H1 (cell line): ENCODE measurements around the gene MAML1. TPM values are rescaled to one million over a fixed set of nuclear protein-coding genes. Genes with fewer than 3 reads are reported as not detected.

ENCODE experiments used
- CTCF ChIA-PET: fragments of 300-600 bp; sonication (Branson Sonifier 250); formaldehyde crosslinking; loops from one replicate; lab custom pipeline; 2021; ENCODE audit not compliant: partially characterized antibody; lab: Charles Lee
- POLR2A ChIA-PET: fragments of 300-600 bp; sonication (Branson Sonifier 250); formaldehyde crosslinking; loops from one replicate; lab custom pipeline; 2021; ENCODE audit warnings: inconsistent platforms; ENCODE audit not compliant: partially characterized antibody; lab: Charles Lee
- DNase-seq, 2 experiments: peaks; one replicate each; pipeline versions ENCODE4 v3.0.0 to v3.0.0-alpha.2; 2010 to 2022; ENCODE audit warnings: low spot score in 2 of 2, low read depth in 1 of 2, mixed read lengths in 1 of 2
- FAIRE-seq: peaks from 2 replicates; lab custom pipeline; 2011; peaks lifted over from hg19 to GRCh38; lab: Jason Lieb, UNC
- H2AFZ ChIP-seq: 2 replicates; pipeline ENCODE4 v1.8.1; 2012; ENCODE audit warnings: low read length, inconsistent platforms
- H2AK5ac ChIP-seq: 2 replicates; pipeline ENCODE4 v1.6.1; 2013; ENCODE audit warnings: low read depth, low read length
- H2BK120ac ChIP-seq: replicated peaks from 2 replicates; pipeline ENCODE3; 2013; ENCODE audit warnings: low read depth, low read length, inconsistent platforms
- H2BK12ac ChIP-seq: 2 replicates; pipeline ENCODE4 v1.6.1; 2013; ENCODE audit warnings: low read depth, low read length
- H2BK15ac ChIP-seq: 2 replicates; pipeline ENCODE4 v1.6.1; 2013; ENCODE audit warnings: low read length
- H2BK20ac ChIP-seq: 2 replicates; pipeline ENCODE4 v1.6.1; 2013; ENCODE audit warnings: low read length
- H2BK5ac ChIP-seq: 2 replicates; pipeline ENCODE4 v1.6.1; 2013; ENCODE audit warnings: low read depth, low read length
- H3K14ac ChIP-seq: 2 replicates; pipeline ENCODE4 v1.6.1; 2013; ENCODE audit warnings: inconsistent platforms; ENCODE audit not compliant: insufficient read length
- H3K18ac ChIP-seq: 2 replicates; pipeline ENCODE4 v1.6.1; 2013; ENCODE audit warnings: low read length; ENCODE audit errors: extremely low read depth
- H3K23ac ChIP-seq: 2 replicates; pipeline ENCODE4 v1.6.1; 2013; ENCODE audit warnings: inconsistent platforms; ENCODE audit not compliant: insufficient read length
- H3K23me2 ChIP-seq: 2 replicates; pipeline ENCODE4 v1.6.1; 2013; ENCODE audit warnings: low read depth, low read length
- H3K27ac ChIP-seq: 2 replicates; pipeline ENCODE4 v1.6.1; 2011; ENCODE audit warnings: low read depth, low read length, inconsistent platforms
- H3K27me3 ChIP-seq, 4 experiments: replicated peaks in 1 of 4; 1 replicate in 1 of 4; 2 replicates in 3 of 4; pipeline versions ENCODE4 v1.6.1 to v1.8.1; 2011 to 2013; ENCODE audit warnings: low read length in 3 of 4, mild to moderate bottlenecking in 3 of 4, inconsistent platforms in 2 of 4, mixed read lengths in 2 of 4, moderate library complexity in 1 of 4; ENCODE audit not compliant: control insufficient read depth in 3 of 4, insufficient read depth in 3 of 4; ENCODE audit errors: extremely low read depth in 1 of 4
- H3K36me3 ChIP-seq, 4 experiments: 2 replicates each; pipeline versions ENCODE4 v1.6.1 to v1.8.1; 2011 to 2013; ENCODE audit warnings: mild to moderate bottlenecking in 4 of 4, low read length in 3 of 4, moderate library complexity in 2 of 4, control low read depth in 1 of 4, inconsistent platforms in 1 of 4; ENCODE audit not compliant: insufficient read depth in 4 of 4, control insufficient read depth in 2 of 4
- H3K4ac ChIP-seq: replicated peaks from 2 replicates; pipeline ENCODE3; 2013; ENCODE audit warnings: low read length, low read depth, mixed read lengths, inconsistent platforms; ENCODE audit not compliant: insufficient read length
- H3K4me1 ChIP-seq, 4 experiments: replicated peaks in 1 of 4; 1 replicate in 1 of 4; 2 replicates in 3 of 4; pipeline versions ENCODE4 v1.6.1 to v1.8.1; 2011 to 2013; ENCODE audit warnings: low read length in 3 of 4, inconsistent platforms in 2 of 4, mixed read lengths in 1 of 4; ENCODE audit not compliant: insufficient read depth in 4 of 4, control insufficient read depth in 3 of 4
- H3K4me2 ChIP-seq, 2 experiments: 2 replicates each; pipeline versions ENCODE4 v1.6.1 to v1.8.1; 2011 to 2013; ENCODE audit warnings: low read depth in 2 of 2, low read length in 2 of 2, control low read depth in 1 of 2, inconsistent platforms in 1 of 2, mild to moderate bottlenecking in 1 of 2; ENCODE audit not compliant: insufficient read depth in 1 of 2
- H3K4me3 ChIP-seq, 4 experiments: fragments of 200-600, 300-600 bp in 1 of 4; sonication (generic), shearing (Covaris generic), sonication (Bioruptor Twin) in 1 of 4; 2 replicates each; pipeline versions ENCODE4 v1.5.1 to v1.8.1; 2011 to 2016; ENCODE audit warnings: low read length in 4 of 4, low read depth in 3 of 4, control low read depth in 2 of 4, inconsistent platforms in 2 of 4, mild to moderate bottlenecking in 2 of 4, mixed read lengths in 1 of 4, moderate library complexity in 1 of 4; ENCODE audit not compliant: insufficient read depth in 2 of 4; ENCODE audit errors: extremely low read depth in 1 of 4
- H3K56ac ChIP-seq: replicated peaks from 2 replicates; pipeline ENCODE3; 2013; ENCODE audit warnings: low read depth, mild to moderate bottlenecking, mixed read lengths, low read length, inconsistent platforms; ENCODE audit not compliant: insufficient read length
- H3K79me1 ChIP-seq: 2 replicates; pipeline ENCODE4 v1.6.1; 2013; ENCODE audit warnings: low read depth, low read length, control low read depth
- H3K79me2 ChIP-seq, 2 experiments: 2 replicates each; pipeline versions ENCODE4 v1.6.1 to v1.8.1; 2012 to 2013; ENCODE audit warnings: low read length in 2 of 2, mild to moderate bottlenecking in 2 of 2, inconsistent platforms in 1 of 2; ENCODE audit not compliant: insufficient read depth in 2 of 2, control insufficient read depth in 1 of 2
- H3K9ac ChIP-seq, 4 experiments: replicated peaks in 1 of 4; 1 replicate in 1 of 4; 2 replicates in 3 of 4; pipeline versions ENCODE4 v1.6.1 to v1.8.1; 2011 to 2013; ENCODE audit warnings: low read depth in 3 of 4, low read length in 3 of 4, control low read depth in 2 of 4, mild to moderate bottlenecking in 2 of 4, moderate library complexity in 2 of 4, inconsistent platforms in 1 of 4; ENCODE audit errors: extremely low read depth in 1 of 4
- H3K9me3 ChIP-seq, 2 experiments: 2 replicates each; pipeline versions ENCODE4 v1.6.1 to v1.8.1; 2012 to 2013; ENCODE audit warnings: mild to moderate bottlenecking in 2 of 2, moderate library complexity in 2 of 2, control low read depth in 1 of 2, inconsistent platforms in 1 of 2, low read depth in 1 of 2, low read length in 1 of 2, mixed read lengths in 1 of 2; ENCODE audit not compliant: insufficient read depth in 2 of 2
- H4K20me1 ChIP-seq, 2 experiments: replicated peaks in 1 of 2; 2 replicates each; pipeline versions ENCODE3 to v1.8.1; 2011 to 2013; ENCODE audit warnings: inconsistent platforms in 2 of 2, low read length in 2 of 2, mild to moderate bottlenecking in 1 of 2; ENCODE audit not compliant: insufficient read depth in 2 of 2, control insufficient read depth in 1 of 2
- H4K5ac ChIP-seq: 2 replicates; pipeline ENCODE4 v1.6.1; 2013; ENCODE audit warnings: low read length, low read depth, mixed read lengths, inconsistent platforms; ENCODE audit not compliant: insufficient read length
- H4K8ac ChIP-seq: 2 replicates; pipeline ENCODE4 v1.8.0; 2013; ENCODE audit warnings: mild to moderate bottlenecking, moderate library complexity, low read length, inconsistent platforms; ENCODE audit not compliant: insufficient read depth; ENCODE audit errors: extremely low read depth
- H4K91ac ChIP-seq: replicated peaks from 2 replicates; pipeline ENCODE3; 2013; ENCODE audit warnings: low read length, mixed read lengths, inconsistent platforms; ENCODE audit not compliant: insufficient read length
- CEBPB ChIP-seq: IDR thresholded peaks from 2 replicates; pipeline ENCODE4 v1.6.1; 2012; ENCODE audit warnings: low read depth, low read length
- KDM4A ChIP-seq: IDR thresholded peaks from one replicate; pipeline ENCODE4 v1.7.1; 2012; ENCODE audit warnings: low read depth, mild to moderate bottlenecking, moderate library complexity, low read length, inconsistent platforms; ENCODE audit not compliant: severe bottlenecking
- RFX5 ChIP-seq: IDR thresholded peaks from 2 replicates; pipeline ENCODE4 v1.6.1; 2011; ENCODE audit warnings: low read depth, low read length, improper control_type of control experiment, borderline replicate concordance
- WGBS, 2 experiments: shearing (Covaris generic) in 1 of 2; methylation state at CpG; one replicate each; pipeline versions ENCODE4 v1.1.6 to v1.1.7; 2013 to 2015; ENCODE audit warnings: low lambda C conversion rate in 2 of 2, mixed read lengths in 2 of 2, inconsistent platforms in 1 of 2, low coverage in 1 of 2, missing lambda C conversion rate in 1 of 2; ENCODE audit not compliant: insufficient replicate concordance in 2 of 2, insufficient coverage in 1 of 2, insufficient read length in 1 of 2; ENCODE audit errors: extremely low coverage in 1 of 2, missing lambda C conversion rate in 1 of 2; 5-methylcytosine and 5-hydroxymethylcytosine counted together
- polyA plus RNA-seq, 7 experiments: library from polyadenylated mRNA; depleted of rRNA in 3 of 7; stranded (reverse) in 5 of 7; unstranded in 2 of 7; fragments of >200 nt in 5 of 7; fragments of 200-250 nt in 2 of 7; gene quantifications; 1 replicate in 5 of 7; 2 replicates in 1 of 7; 4 replicates in 1 of 7; pipeline versions ENCODE4 v1.2.1 to v1.2.3, GENCODE V29; 2011 to 2013; ENCODE audit warnings: missing spikeins in 2 of 7, mixed read lengths in 2 of 7
- total RNA-seq: library from RNA; stranded (reverse); fragmentation: NEBNext Ultra II Directional; extraction: Animal tissue kit (Norgen Biotek cat#: 25700); gene quantifications from 2 replicates; pipeline ENCODE4 v1.2.1, GENCODE V29; 2021

The MAML1 gene
- total and polyA plus RNA-seq, 2 of the 8 experiments (the other 6 are each of a cell fraction or from before 2014, with no cell fraction given) = 17.1 to 41.9 TPM

DNA sequence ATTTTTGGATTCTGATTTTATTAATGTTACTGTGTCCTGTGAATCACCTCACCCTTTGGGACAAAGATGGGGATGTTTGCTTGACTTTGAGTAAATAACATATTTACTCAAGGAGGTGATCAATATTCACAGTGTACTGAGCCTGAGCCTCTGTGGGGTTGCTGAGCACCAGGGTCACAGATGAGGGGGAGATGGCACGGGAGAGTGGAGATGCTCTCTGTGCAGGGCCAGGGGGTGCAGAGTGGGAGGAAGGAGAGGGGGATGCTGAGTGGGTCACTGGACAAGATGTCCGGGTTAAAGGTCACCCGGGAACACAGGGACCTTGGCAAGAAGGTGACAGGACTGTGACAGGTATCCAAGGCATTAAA lies 92.1 kb downstream of the MAML1 start:
- Histone ChIP-seq H3K79me1 (peaks cover 8% of the 10 kb centered on the region), H2BK15ac (no peak overlapping the region), H3K79me2 (peaks cover 4 to 28% of the 10 kb centered on the region in 2 experiments; a peak in 2 of 4 replicates), H4K5ac (no peak overlapping the region), H4K8ac (no peak overlapping the region), H3K18ac (no peak overlapping the region), H3K9me3 (no peaks in the 10 kb centered on the region), H3K4ac (no peak overlapping the region), H2BK12ac (no peak overlapping the region), H3K23ac (no peak overlapping the region), H3K27ac (no peak overlapping the region), H3K4me2 (no peak overlapping the region), H4K91ac (no peak overlapping the region), H3K14ac (no peak overlapping the region), H3K4me3 (no peak overlapping the region), H2BK20ac (no peak overlapping the region), H3K27me3 (no peaks in the 10 kb centered on the region), H4K20me1 (peaks cover 8 to 25% of the 10 kb centered on the region in 2 experiments), H3K4me1 (peaks cover 6 to 21% (median 19%) of the 10 kb centered on the region in 4 experiments), H3K56ac (no peak overlapping the region), H2AK5ac (no peak overlapping the region), H3K36me3 (peaks cover 10 to 54% (median 39%) of the 10 kb centered on the region in 4 experiments), H2BK5ac (no peak overlapping the region; the same call in 1 of the 2 replicates), H2BK120ac (no peak overlapping the region), H3K9ac (no peak overlapping the region), H2AFZ (no peak overlapping the region), H3K23me2 (peaks cover 2% of the 10 kb centered on the region; the same call in 1 of the 2 replicates)
- ChIA-PET CTCF (interaction anchor here (0.8 to 1.4 kb wide), 3 partner anchors 23 to 45 kb away, joined by 3 to 5 read pairs (median 3); no protein-coding TSS in a partner anchor), POLR2A (interaction anchor here (0.9 to 3.1 kb wide), 4 partner anchors 9 to 23 kb away, joined by 3 to 9 read pairs (median 4); no protein-coding TSS in a partner anchor)
- 89% methylated on average over 3 of the region's 3 CpGs; no CpG with 5 or more reads in 1 of the 2 experiments for WGBS, 2 experiments
- FAIRE-seq = no peak
- no peak for DNase-seq
- TF ChIP-seq KDM4A (no peak), RFX5 (no peak), CEBPB (no peak)
